Astrocyte (in vitro differentiated cells and primary cell): ENCODE measurements around the gene C14orf119.

Experiments used
- EZH2 ChIP-seq: IDR thresholded peaks from 2 replicates; pipeline ENCODE4 v1.6.1; 2012; ENCODE audit warnings: mild to moderate bottlenecking, low read length, inconsistent platforms; ENCODE audit not compliant: insufficient read depth
- TF ChIP-seq, protein P1 (sequence below): IDR thresholded peaks from 2 replicates; pipeline ENCODE4 v1.5.1; 2011; ENCODE audit warnings: low read depth, mild to moderate bottlenecking, inconsistent platforms, low read length, moderate library complexity; ENCODE audit not compliant: insufficient read depth

DNA sequence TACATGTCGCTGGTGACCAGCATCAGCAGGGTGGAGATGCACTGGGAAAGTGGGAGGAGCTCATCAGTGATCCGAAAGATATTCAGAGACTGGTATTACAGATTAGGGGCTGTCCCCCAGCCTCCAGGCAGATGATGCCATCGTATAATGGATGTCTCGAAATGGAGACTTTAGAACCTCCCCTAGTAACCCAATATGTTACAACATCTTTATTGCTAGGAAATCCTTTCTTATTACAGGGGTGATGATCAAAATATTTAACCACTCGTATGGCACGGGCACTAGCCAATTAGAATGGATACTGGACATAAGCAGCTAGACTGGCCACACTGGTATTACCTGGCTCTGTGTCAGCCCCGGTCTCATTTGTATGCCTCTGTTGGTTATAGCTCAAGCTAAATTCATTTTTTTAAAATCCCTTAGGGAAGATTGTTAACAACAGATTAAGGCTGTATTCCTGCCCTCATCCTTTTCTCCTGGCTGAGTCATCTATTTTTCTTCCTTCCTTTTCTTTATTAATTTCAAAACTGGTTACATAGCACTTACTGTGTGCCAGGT lies 34.5 kb downstream of the C14orf119 start:
- TF ChIP-seq, protein P1, sequence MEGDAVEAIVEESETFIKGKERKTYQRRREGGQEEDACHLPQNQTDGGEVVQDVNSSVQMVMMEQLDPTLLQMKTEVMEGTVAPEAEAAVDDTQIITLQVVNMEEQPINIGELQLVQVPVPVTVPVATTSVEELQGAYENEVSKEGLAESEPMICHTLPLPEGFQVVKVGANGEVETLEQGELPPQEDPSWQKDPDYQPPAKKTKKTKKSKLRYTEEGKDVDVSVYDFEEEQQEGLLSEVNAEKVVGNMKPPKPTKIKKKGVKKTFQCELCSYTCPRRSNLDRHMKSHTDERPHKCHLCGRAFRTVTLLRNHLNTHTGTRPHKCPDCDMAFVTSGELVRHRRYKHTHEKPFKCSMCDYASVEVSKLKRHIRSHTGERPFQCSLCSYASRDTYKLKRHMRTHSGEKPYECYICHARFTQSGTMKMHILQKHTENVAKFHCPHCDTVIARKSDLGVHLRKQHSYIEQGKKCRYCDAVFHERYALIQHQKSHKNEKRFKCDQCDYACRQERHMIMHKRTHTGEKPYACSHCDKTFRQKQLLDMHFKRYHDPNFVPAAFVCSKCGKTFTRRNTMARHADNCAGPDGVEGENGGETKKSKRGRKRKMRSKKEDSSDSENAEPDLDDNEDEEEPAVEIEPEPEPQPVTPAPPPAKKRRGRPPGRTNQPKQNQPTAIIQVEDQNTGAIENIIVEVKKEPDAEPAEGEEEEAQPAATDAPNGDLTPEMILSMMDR = no peak
- TF ChIP-seq EZH2 = no peak
